Keratinocyte (primary cell): Measurements from ENCODE around the gene ZBTB7A. TPM values are rescaled to one million over a fixed set of nuclear protein-coding genes. Genes with fewer than 3 reads are reported as not detected.

Experiments used
- DNase-seq: peaks from one replicate; pipeline ENCODE4 v3.0.0-alpha.2; 2011; ENCODE audit warnings: low read depth, missing footprints, low spot score
- FAIRE-seq: peaks from 2 replicates; lab custom pipeline; 2011; peaks lifted over from hg19 to GRCh38; lab: Jason Lieb, UNC
- H2AFZ ChIP-seq: 2 replicates; pipeline ENCODE4 v1.6.0; 2012; ENCODE audit warnings: low read length, control low read depth, inconsistent platforms; ENCODE audit not compliant: control insufficient read depth
- H3K27ac ChIP-seq: 2 replicates; pipeline ENCODE4 v1.5.1; 2011; ENCODE audit warnings: low read length; ENCODE audit not compliant: control insufficient read depth, insufficient read depth
- H3K27me3 ChIP-seq: 3 replicates; pipeline ENCODE4 v1.6.0; 2011; ENCODE audit warnings: low read length; ENCODE audit not compliant: control insufficient read depth, insufficient read depth; ENCODE audit errors: extremely low read depth
- H3K36me3 ChIP-seq, 2 experiments: 2 replicates in 1 of 2; 3 replicates in 1 of 2; pipeline ENCODE4 v1.5.1; 2011; ENCODE audit warnings: low read length in 2 of 2, mild to moderate bottlenecking in 1 of 2; ENCODE audit not compliant: control insufficient read depth in 2 of 2, insufficient read depth in 2 of 2; ENCODE audit errors: extremely low read depth in 1 of 2
- H3K4me1 ChIP-seq: 3 replicates; pipeline ENCODE4 v1.5.1; 2011; ENCODE audit warnings: low read length; ENCODE audit not compliant: control insufficient read depth, insufficient read depth; ENCODE audit errors: extremely low read depth
- H3K4me2 ChIP-seq: 3 replicates; pipeline ENCODE4 v1.6.0; 2011; ENCODE audit warnings: low read depth, low read length; ENCODE audit not compliant: control insufficient read depth, insufficient read depth; ENCODE audit errors: extremely low read depth
- H3K4me3 ChIP-seq, 3 experiments: fragments of 200-600 bp in 1 of 3; sonication (generic) in 1 of 3; 2 replicates in 2 of 3; 3 replicates in 1 of 3; pipeline ENCODE4 v1.5.1; 2011 to 2016; ENCODE audit warnings: low read length in 3 of 3, mild to moderate bottlenecking in 3 of 3, control low read depth in 2 of 3, inconsistent platforms in 1 of 3, low read depth in 1 of 3, mixed read lengths in 1 of 3, mixed run types in 1 of 3, moderate library complexity in 1 of 3; ENCODE audit not compliant: control insufficient read depth in 2 of 3, insufficient read depth in 2 of 3; ENCODE audit errors: extremely low read depth in 1 of 3
- H3K79me2 ChIP-seq: 2 replicates; pipeline ENCODE4 v1.6.0; 2012; ENCODE audit warnings: low read length; ENCODE audit not compliant: control insufficient read depth, insufficient read depth
- H3K9ac ChIP-seq: 3 replicates; pipeline ENCODE4 v1.6.0; 2011; ENCODE audit warnings: low read length; ENCODE audit not compliant: control insufficient read depth, insufficient read depth; ENCODE audit errors: extremely low read depth
- H3K9me1 ChIP-seq: 3 replicates; pipeline ENCODE4 v1.6.0; 2011; ENCODE audit warnings: low read length; ENCODE audit not compliant: control insufficient read depth, insufficient read depth; ENCODE audit errors: extremely low read depth
- H3K9me3 ChIP-seq: 2 replicates; pipeline ENCODE4 v1.5.1; 2012; ENCODE audit warnings: low read depth, low read length; ENCODE audit not compliant: control insufficient read depth
- H4K20me1 ChIP-seq: 3 replicates; pipeline ENCODE4 v1.6.0; 2011; ENCODE audit warnings: low read length; ENCODE audit not compliant: control insufficient read depth, insufficient read depth; ENCODE audit errors: extremely low read depth
- CTCF ChIP-seq, 3 experiments: IDR thresholded peaks in 1 of 3; conservative IDR thresholded peaks in 1 of 3; optimal IDR thresholded peaks in 1 of 3; 2 replicates in 2 of 3; 3 replicates in 1 of 3; pipeline versions ENCODE3 to v1.5.1; 2011; ENCODE audit warnings: low read length in 3 of 3, mild to moderate bottlenecking in 3 of 3, moderate library complexity in 2 of 3, control low read depth in 1 of 3, inconsistent platforms in 1 of 3; ENCODE audit not compliant: insufficient read depth in 2 of 3; ENCODE audit errors: extremely low read depth in 1 of 3
- EZH2 ChIP-seq: IDR thresholded peaks from one replicate; pipeline ENCODE4 v1.6.1; 2012; ENCODE audit warnings: inconsistent platforms, mild to moderate bottlenecking, low read length, moderate library complexity
- dilution Hi-C: fragments of 300-500 bp; cut with MboI; formaldehyde crosslinking; loops from one replicate; pipeline ENCODE4 v1.7.0; 2020; ENCODE audit warnings: low sequenced_read_pairs; ENCODE audit not compliant: extremely low pct_ligation_motif_present
- polyA plus RNA-seq, 5 experiments: library from polyadenylated mRNA; depleted of rRNA in 3 of 5; stranded (reverse) in 3 of 5; stranded (forward) in 1 of 5; unstranded in 1 of 5; fragments of >200 nt; gene quantifications; 1 replicate in 1 of 5; 2 replicates in 3 of 5; 3 replicates in 1 of 5; pipeline versions ENCODE4 v1.2.1 to v1.2.3, GENCODE V29; 2011 to 2012; ENCODE audit warnings: missing spikeins in 2 of 5, low read depth in 1 of 5, low replicate concordance in 1 of 5

Gene ZBTB7A
- polyA plus RNA-seq, 1 donor (not counting 4 experiments of a cell fraction or from before 2014, with no cell fraction given): 3.7 TPM

DNA sequence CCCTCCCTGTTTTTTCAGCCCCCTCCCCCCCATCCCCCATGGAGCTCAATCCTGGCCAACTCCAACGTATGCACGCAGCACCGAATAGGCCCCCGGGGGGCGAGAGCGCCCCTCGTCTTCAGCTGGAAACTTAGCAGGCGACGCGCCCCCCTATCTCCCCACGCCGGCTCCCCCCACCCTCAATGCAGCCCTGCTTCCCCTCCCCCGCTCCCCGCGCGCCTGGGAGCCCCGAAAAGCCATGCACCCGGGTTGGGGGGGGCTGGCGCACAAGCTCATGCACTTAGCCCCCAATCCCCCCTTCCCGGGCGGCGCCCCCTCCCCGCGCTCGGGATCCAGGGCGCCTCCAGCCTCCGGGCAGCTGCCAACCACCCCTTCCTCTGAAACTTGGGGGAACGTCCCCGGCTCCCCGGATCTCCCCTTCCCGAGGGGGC lies 508 bp downstream of the ZBTB7A start:
- no peak overlapping the region for H2AFZ ChIP-seq
- peak overlapping the region; percentile 66 for H3K9ac ChIP-seq
- no peak for DNase-seq
- H3K9me1 ChIP-seq: no peaks in the 10 kb centered on the region
- H3K36me3 ChIP-seq: peaks cover 5 to 16% of the 10 kb centered on the region in 2 experiments
- H3K79me2 ChIP-seq: peaks cover 39% of the 10 kb centered on the region
- dilution Hi-C loops: no loop called here
- peak overlapping the region; percentile 32 for H3K4me2 ChIP-seq
- peaks cover 32% of the 10 kb centered on the region for H3K4me1 ChIP-seq
- TF ChIP-seq CTCF (optimal IDR thresholded peaks at IDR 0.05 in 1 of 3, IDR thresholded peaks at IDR 0.05 in 1 of 3, conservative IDR thresholded peaks at IDR 0.05 in 1 of 3; ENCODE audit: extremely low read depth in 1 of 3, insufficient read depth in 2 of 3, low read length in 3 of 3) (no peak), EZH2 (no peak)
- peaks cover 29% of the 10 kb centered on the region for H4K20me1 ChIP-seq
- H3K9me3 ChIP-seq: no peaks in the 10 kb centered on the region
- no peaks in the 10 kb centered on the region for H3K27me3 ChIP-seq
- FAIRE-seq: no peak
- peak overlapping the region; percentile 20 for H3K27ac ChIP-seq
- H3K4me3 ChIP-seq: peak overlapping the region; percentile 56 to 93 (median 78)

GRCh38 chr19:4065430-4066175 lies 1.1 kb downstream of the ZBTB7A start:
- Histone ChIP-seq H4K20me1 (peaks cover 33% of the 10 kb centered on the region), H3K79me2 (peaks cover 45% of the 10 kb centered on the region), H3K9ac (peak overlapping the region; percentile 88), H3K36me3 (peaks cover 5 to 18% of the 10 kb centered on the region in 2 experiments), H3K9me1 (no peaks in the 10 kb centered on the region), H3K4me1 (peaks cover 38% of the 10 kb centered on the region), H3K9me3 (no peaks in the 10 kb centered on the region), H3K27me3 (no peaks in the 10 kb centered on the region), H3K4me3 (peak overlapping the region; percentile 56 to 93 (median 78)), H3K4me2 (no peak overlapping the region), H2AFZ (no peak overlapping the region), H3K27ac (no peak overlapping the region)
- dilution Hi-C loops: no loop called here
- TF ChIP-seq EZH2 (no peak), CTCF (optimal IDR thresholded peaks at IDR 0.05 in 1 of 3, IDR thresholded peaks at IDR 0.05 in 1 of 3, conservative IDR thresholded peaks at IDR 0.05 in 1 of 3; ENCODE audit: extremely low read depth in 1 of 3, insufficient read depth in 2 of 3, low read length in 3 of 3) (no peak)
- FAIRE-seq: no peak
- DNase-seq: no peak
